Neural progenitor cell (in vitro differentiated cells): ENCODE results near the gene ASCC2. TPM values are rescaled to one million over a fixed set of nuclear protein-coding genes. Genes with fewer than 3 reads are reported as not detected.

Experiments used
- DNase-seq: peaks from one replicate; pipeline ENCODE4 v3.0.0-alpha.2; 2016; ENCODE audit warnings: low spot score
- H2AFZ ChIP-seq: fragments of 200-600 bp; sonication (generic); replicated peaks from 2 replicates; pipeline ENCODE4 v1.6.1; 2016; ENCODE audit warnings: antibody characterized with exemption
- H3F3A ChIP-seq: fragments of 200-600 bp; sonication (generic); 2 replicates; pipeline ENCODE4 v1.6.1; 2016; ENCODE audit warnings: antibody characterized with exemption, low read depth
- H3K27ac ChIP-seq: fragments of 200-600 bp; sonication (generic); 2 replicates; pipeline ENCODE4 v1.5.1; 2016; ENCODE audit warnings: mild to moderate bottlenecking
- H3K27me3 ChIP-seq: fragments of 200-600 bp; sonication (generic); 2 replicates; pipeline ENCODE4 v1.6.1; 2016; ENCODE audit warnings: mild to moderate bottlenecking, moderate library complexity
- H3K36me3 ChIP-seq: fragments of 200-600 bp; sonication (generic); 2 replicates; pipeline ENCODE4 v1.5.1; 2016
- H3K4me1 ChIP-seq: fragments of 200-600 bp; sonication (generic); 2 replicates; pipeline ENCODE4 v1.6.1; 2016; ENCODE audit warnings: mixed run types
- H3K4me2 ChIP-seq: fragments of 200-600 bp; sonication (generic); 2 replicates; pipeline ENCODE4 v1.6.1; 2016
- H3K4me3 ChIP-seq: fragments of 200-600 bp; sonication (generic); 2 replicates; pipeline ENCODE4 v1.5.1; 2016
- H3K79me2 ChIP-seq: fragments of 200-600 bp; sonication (generic); 2 replicates; pipeline ENCODE4 v1.6.1; 2016; ENCODE audit warnings: low read depth
- H3K9ac ChIP-seq: fragments of 200-600 bp; sonication (generic); 2 replicates; pipeline ENCODE4 v1.6.1; 2016
- H3K9me3 ChIP-seq: fragments of 200-600 bp; sonication (generic); 2 replicates; pipeline ENCODE4 v1.5.1; 2016; ENCODE audit warnings: low read depth
- H4K20me1 ChIP-seq: fragments of 200-600 bp; sonication (generic); 2 replicates; pipeline ENCODE4 v1.6.1; 2016; ENCODE audit warnings: low read depth
- H3K27ac Mint-ChIP-seq: 3 replicates; pipeline ENCODE4 v1.8.0; 2021; ENCODE audit warnings: mixed read lengths
- H3K27me3 Mint-ChIP-seq: 2 replicates; pipeline ENCODE4 v1.8.0; 2022; ENCODE audit warnings: low read depth, mild to moderate bottlenecking, inconsistent platforms, moderate library complexity, mixed read lengths; ENCODE audit not compliant: insufficient read depth
- H3K36me3 Mint-ChIP-seq: 3 replicates; pipeline ENCODE4 v1.8.0; 2021; ENCODE audit warnings: mixed read lengths
- H3K4me1 Mint-ChIP-seq: 3 replicates; pipeline ENCODE4 v1.8.0; 2021; ENCODE audit warnings: mixed read lengths
- H3K4me3 Mint-ChIP-seq: 3 replicates; pipeline ENCODE4 v1.8.0; 2021; ENCODE audit warnings: mild to moderate bottlenecking, moderate library complexity, mixed read lengths
- H3K9me3 Mint-ChIP-seq: 3 replicates; pipeline ENCODE4 v1.8.0; 2020; ENCODE audit warnings: mixed read lengths
- EZH2 ChIP-seq: fragments of 200-600 bp; sonication (generic); IDR thresholded peaks from 2 replicates; pipeline ENCODE4 v1.6.1; 2017; ENCODE audit warnings: antibody characterized with exemption, mild to moderate bottlenecking, moderate library complexity
- EZH2phosphoT487 ChIP-seq: fragments of 200-600 bp; sonication (generic); IDR thresholded peaks from 2 replicates; pipeline ENCODE4 v1.6.1; 2017; ENCODE audit warnings: antibody characterized with exemption
- total RNA-seq: library from RNA; depleted of rRNA; stranded (reverse); fragments of >200 nt; gene quantifications from 2 replicates; pipeline ENCODE4 v1.2.3, GENCODE V29; 2015; ENCODE audit warnings: low replicate concordance
- TF ChIP-seq, protein P1 (sequence below): fragments of 200-600 bp; sonication (generic); IDR thresholded peaks from 2 replicates; pipeline ENCODE4 v1.5.1; 2017; ENCODE audit warnings: antibody characterized with exemption, mild to moderate bottlenecking

The ASCC2 gene
- total RNA-seq, 1 donor from 2014 or later, result 16.1 TPM

DNA sequence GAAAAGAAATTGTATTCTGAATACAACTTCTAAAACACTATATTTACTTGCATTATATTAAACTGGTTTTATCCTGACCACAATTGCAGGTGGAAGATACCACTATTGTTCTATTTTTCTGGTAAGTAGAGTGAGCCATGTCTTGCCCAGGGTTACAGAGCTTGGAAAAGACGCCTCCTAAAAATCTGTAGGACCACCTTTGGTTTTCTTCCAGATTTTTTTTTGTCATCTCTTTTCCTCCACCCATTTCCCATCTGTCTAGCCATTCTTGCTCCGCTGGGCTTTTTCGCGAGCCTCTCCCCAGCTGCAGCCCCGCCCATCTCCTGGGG lies 44.6 kb upstream of the ASCC2 start:
- peak overlapping the region; percentile 92 for H3K4me3 Mint-ChIP-seq
- peaks cover 1% of the 10 kb centered on the region for H3K36me3 Mint-ChIP-seq
- Histone ChIP-seq H4K20me1 (peaks cover 41% of the 10 kb centered on the region), H3F3A (peaks cover 10% of the 10 kb centered on the region), H3K27ac (no peak overlapping the region), H3K36me3 (no peaks in the 10 kb centered on the region), H2AFZ (no peak overlapping the region), H3K9me3 (no peaks in the 10 kb centered on the region), H3K4me2 (no peak overlapping the region), H3K79me2 (peaks cover 45% of the 10 kb centered on the region), H3K9ac (no peak overlapping the region), H3K4me1 (peaks cover 8% of the 10 kb centered on the region), H3K4me3 (peak overlapping the region; percentile 98), H3K27me3 (no peaks in the 10 kb centered on the region)
- DNase-seq, result no peak
- TF ChIP-seq EZH2, result no peak
- peaks cover 2% of the 10 kb centered on the region for H3K9me3 Mint-ChIP-seq
- no peak overlapping the region for H3K27ac Mint-ChIP-seq
- H3K4me1 Mint-ChIP-seq, result peaks cover 11% of the 10 kb centered on the region
- peaks cover 2% of the 10 kb centered on the region for H3K27me3 Mint-ChIP-seq

DNA sequence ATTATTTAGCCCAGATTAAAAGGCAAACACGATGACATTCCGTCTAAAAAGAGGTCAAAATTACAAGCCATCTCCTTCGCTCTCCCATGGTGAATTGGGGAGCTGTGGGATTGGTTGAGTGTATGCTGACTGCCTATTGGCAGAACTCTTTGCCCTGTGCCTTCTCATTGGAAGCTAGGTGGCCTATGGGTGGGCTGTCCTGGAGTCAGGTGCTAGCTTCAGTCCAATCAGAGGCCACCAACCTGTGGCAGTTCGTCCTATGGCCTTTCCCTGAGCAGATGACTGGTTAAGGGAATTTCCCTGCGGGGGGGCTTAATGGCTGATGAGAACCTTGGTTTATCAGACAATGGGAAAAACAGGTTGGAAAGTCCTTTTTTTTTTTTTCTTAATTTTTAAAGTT lies 41.7 kb upstream of the ASCC2 start:
- H3K9me3 ChIP-seq, result no peaks in the 10 kb centered on the region
- H4K20me1 ChIP-seq, result peaks cover 12% of the 10 kb centered on the region
- no peak overlapping the region for H3K9ac ChIP-seq
- peaks cover 2% of the 10 kb centered on the region for H3K27me3 Mint-ChIP-seq
- H3K27ac ChIP-seq, result no peak overlapping the region
- peaks cover 16% of the 10 kb centered on the region for H3K79me2 ChIP-seq
- H3K4me3 ChIP-seq, result no peak overlapping the region
- no peaks in the 10 kb centered on the region for H3K36me3 Mint-ChIP-seq
- no peaks in the 10 kb centered on the region for H3K27me3 ChIP-seq
- H2AFZ ChIP-seq, result no peak overlapping the region
- H3K4me2 ChIP-seq, result no peak overlapping the region
- peaks cover 2% of the 10 kb centered on the region for H3K9me3 Mint-ChIP-seq
- H3F3A ChIP-seq, result peaks cover 10% of the 10 kb centered on the region
- peaks cover 7% of the 10 kb centered on the region for H3K4me1 Mint-ChIP-seq
- peaks cover 2% of the 10 kb centered on the region for H3K4me1 ChIP-seq
- H3K4me3 Mint-ChIP-seq, result no peak overlapping the region
- no peak for TF ChIP-seq EZH2
- no peak overlapping the region for H3K27ac Mint-ChIP-seq
- no peaks in the 10 kb centered on the region for H3K36me3 ChIP-seq
- DNase-seq, result no peak

DNA sequence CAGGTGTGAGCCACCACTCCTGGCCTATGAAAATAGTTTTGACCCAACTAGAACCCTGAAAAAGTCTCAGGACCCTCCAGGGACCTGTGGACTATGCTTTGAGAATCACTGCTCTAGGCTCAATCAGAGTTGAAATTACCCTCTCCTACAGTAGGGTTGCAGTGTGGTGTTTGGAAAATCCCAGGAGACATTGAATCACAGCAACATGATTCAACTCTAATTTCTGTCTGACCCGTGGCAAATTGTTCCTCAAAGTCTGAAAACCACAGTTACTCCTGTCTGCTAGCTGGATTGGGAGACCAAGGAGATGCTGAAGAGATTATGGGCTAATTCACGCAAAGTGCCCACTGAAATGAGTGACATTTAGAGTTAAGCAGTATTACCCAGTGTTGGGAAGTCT lies 39.5 kb upstream of the ASCC2 start:
- no peak overlapping the region for H3K9ac ChIP-seq
- H4K20me1 ChIP-seq, result no peaks in the 10 kb centered on the region
- no peak overlapping the region for H3K4me3 ChIP-seq
- Mint-ChIP-seq H3K36me3 (no peaks in the 10 kb centered on the region), H3K4me3 (no peak overlapping the region), H3K27ac (no peak overlapping the region), H3K27me3 (peaks cover 2% of the 10 kb centered on the region), H3K9me3 (peaks cover 2% of the 10 kb centered on the region), H3K4me1 (peaks cover 5% of the 10 kb centered on the region)
- H3K27ac ChIP-seq, result no peak overlapping the region
- no peaks in the 10 kb centered on the region for H3K36me3 ChIP-seq
- no peaks in the 10 kb centered on the region for H3F3A ChIP-seq
- no peak for DNase-seq
- H3K9me3 ChIP-seq, result no peaks in the 10 kb centered on the region
- no peaks in the 10 kb centered on the region for H3K27me3 ChIP-seq
- H3K4me1 ChIP-seq, result peaks cover under 1% of the 10 kb centered on the region
- H3K79me2 ChIP-seq, result no peaks in the 10 kb centered on the region
- H2AFZ ChIP-seq, result no peak overlapping the region
- H3K4me2 ChIP-seq, result no peak overlapping the region
- TF ChIP-seq EZH2phosphoT487 (no peak), EZH2 (no peak)
- TF ChIP-seq, protein P1, sequence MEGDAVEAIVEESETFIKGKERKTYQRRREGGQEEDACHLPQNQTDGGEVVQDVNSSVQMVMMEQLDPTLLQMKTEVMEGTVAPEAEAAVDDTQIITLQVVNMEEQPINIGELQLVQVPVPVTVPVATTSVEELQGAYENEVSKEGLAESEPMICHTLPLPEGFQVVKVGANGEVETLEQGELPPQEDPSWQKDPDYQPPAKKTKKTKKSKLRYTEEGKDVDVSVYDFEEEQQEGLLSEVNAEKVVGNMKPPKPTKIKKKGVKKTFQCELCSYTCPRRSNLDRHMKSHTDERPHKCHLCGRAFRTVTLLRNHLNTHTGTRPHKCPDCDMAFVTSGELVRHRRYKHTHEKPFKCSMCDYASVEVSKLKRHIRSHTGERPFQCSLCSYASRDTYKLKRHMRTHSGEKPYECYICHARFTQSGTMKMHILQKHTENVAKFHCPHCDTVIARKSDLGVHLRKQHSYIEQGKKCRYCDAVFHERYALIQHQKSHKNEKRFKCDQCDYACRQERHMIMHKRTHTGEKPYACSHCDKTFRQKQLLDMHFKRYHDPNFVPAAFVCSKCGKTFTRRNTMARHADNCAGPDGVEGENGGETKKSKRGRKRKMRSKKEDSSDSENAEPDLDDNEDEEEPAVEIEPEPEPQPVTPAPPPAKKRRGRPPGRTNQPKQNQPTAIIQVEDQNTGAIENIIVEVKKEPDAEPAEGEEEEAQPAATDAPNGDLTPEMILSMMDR, result no peak

DNA sequence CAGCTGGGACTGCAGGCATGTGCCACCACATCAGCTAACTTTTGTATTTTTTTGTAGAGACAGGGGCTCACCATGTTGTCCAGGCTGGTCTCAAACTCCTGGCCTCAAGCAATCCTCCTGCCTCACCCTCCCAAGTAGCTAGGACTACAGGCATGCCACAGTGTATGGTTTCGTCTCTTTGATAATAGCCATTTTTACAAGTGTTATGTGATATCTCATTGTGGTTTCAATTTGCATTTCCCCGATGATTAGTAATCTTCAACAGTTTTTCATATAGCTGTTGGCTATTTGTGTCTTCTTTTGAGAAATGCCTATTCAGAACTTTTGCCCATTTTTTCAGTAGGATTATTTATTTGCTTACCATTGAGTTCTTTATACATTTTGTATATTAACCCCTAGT lies 35.9 kb upstream of the ASCC2 start:
- H3K9me3 ChIP-seq, result no peaks in the 10 kb centered on the region
- Mint-ChIP-seq H3K9me3 (no peaks in the 10 kb centered on the region), H3K36me3 (no peaks in the 10 kb centered on the region), H3K27me3 (peaks cover 2% of the 10 kb centered on the region), H3K4me1 (peaks cover 26% of the 10 kb centered on the region), H3K27ac (no peak overlapping the region), H3K4me3 (no peak overlapping the region)
- TF ChIP-seq, protein P1, result no peak
- TF ChIP-seq EZH2, result no peak
- TF ChIP-seq EZH2phosphoT487, result no peak
- H3K27ac ChIP-seq, result no peak overlapping the region
- no peaks in the 10 kb centered on the region for H4K20me1 ChIP-seq
- no peaks in the 10 kb centered on the region for H3K36me3 ChIP-seq
- no peak overlapping the region for H2AFZ ChIP-seq
- peaks cover 14% of the 10 kb centered on the region for H3K4me1 ChIP-seq
- H3K4me2 ChIP-seq, result no peak overlapping the region
- no peaks in the 10 kb centered on the region for H3K79me2 ChIP-seq
- no peak overlapping the region for H3K4me3 ChIP-seq
- no peak for DNase-seq
- peaks cover 13% of the 10 kb centered on the region for H3F3A ChIP-seq
- H3K27me3 ChIP-seq, result no peaks in the 10 kb centered on the region
- no peak overlapping the region for H3K9ac ChIP-seq
